Endodermal cell (in vitro differentiated cells): ENCODE results near the gene SH3GL1. TPM values are rescaled to one million over a fixed set of nuclear protein-coding genes. Genes with fewer than 3 reads are reported as not detected.

Experiments used
- DNase-seq: peaks from one replicate; pipeline ENCODE4 v3.0.0-alpha.2; 2017
- H3K27ac ChIP-seq: 2 replicates; pipeline ENCODE4 v1.5.1; 2013; ENCODE audit warnings: mild to moderate bottlenecking, low read depth, low read length, moderate library complexity
- H3K27me3 ChIP-seq: 2 replicates; pipeline ENCODE4 v1.6.1; 2013; ENCODE audit warnings: mild to moderate bottlenecking, low read length, moderate library complexity; ENCODE audit not compliant: insufficient read depth, control insufficient read depth, poor library complexity, severe bottlenecking
- H3K36me3 ChIP-seq: 2 replicates; pipeline ENCODE4 v1.7.0; 2013; ENCODE audit warnings: mild to moderate bottlenecking, low read length, moderate library complexity; ENCODE audit not compliant: control insufficient read depth, insufficient read depth
- H3K4me1 ChIP-seq: one replicate; pipeline ENCODE4 v1.7.0; 2013; ENCODE audit warnings: low read length; ENCODE audit not compliant: control insufficient read depth, insufficient read depth
- H3K4me3 ChIP-seq: 2 replicates; pipeline ENCODE4 v1.5.1; 2013; ENCODE audit warnings: mild to moderate bottlenecking, low read length, moderate library complexity
- H3K9ac ChIP-seq: 2 replicates; pipeline ENCODE4 v1.6.1; 2013; ENCODE audit warnings: mild to moderate bottlenecking, low read length, moderate library complexity; ENCODE audit not compliant: poor library complexity, severe bottlenecking; ENCODE audit errors: extremely low read depth
- H3K9me3 ChIP-seq: 2 replicates; pipeline ENCODE4 v1.6.1; 2013; ENCODE audit warnings: mild to moderate bottlenecking, low read length, moderate library complexity; ENCODE audit not compliant: control insufficient read depth
- H3K27ac Mint-ChIP-seq: 2 replicates; pipeline ENCODE4 v1.8.0; 2020; ENCODE audit warnings: mixed read lengths
- H3K27me3 Mint-ChIP-seq: 2 replicates; pipeline ENCODE4 v1.8.0; 2021; ENCODE audit warnings: mild to moderate bottlenecking, mixed read lengths; ENCODE audit not compliant: insufficient read depth
- H3K36me3 Mint-ChIP-seq: 2 replicates; pipeline ENCODE4 v1.8.0; 2020; ENCODE audit warnings: low read depth, mixed read lengths
- H3K4me1 Mint-ChIP-seq: 2 replicates; pipeline ENCODE4 v1.8.0; 2020; ENCODE audit warnings: mixed read lengths
- H3K4me3 Mint-ChIP-seq: 2 replicates; pipeline ENCODE4 v1.8.0; 2020; ENCODE audit warnings: mild to moderate bottlenecking, moderate library complexity, mixed read lengths
- H3K9me3 Mint-ChIP-seq: 2 replicates; pipeline ENCODE4 v1.8.0; 2020; ENCODE audit warnings: mild to moderate bottlenecking, mixed read lengths
- CTCF ChIP-seq: fragments of 200-600 bp; sonication (generic); conservative IDR thresholded peaks from 2 replicates; pipeline ENCODE4 v1.5.0; 2021; ENCODE audit warnings: antibody characterized with exemption, mild to moderate bottlenecking
- WGBS, 2 experiments: methylation state at CpG; one replicate each; pipeline versions ENCODE4 v1.1.5 to v1.1.7; 2013; ENCODE audit warnings: missing lambda C conversion rate in 2 of 2, mixed read lengths in 1 of 2; ENCODE audit not compliant: insufficient coverage in 1 of 2, insufficient read length in 1 of 2; 5-methylcytosine and 5-hydroxymethylcytosine counted together
- total RNA-seq, 2 donors: library from RNA; stranded (reverse); fragmentation: NEBNext Ultra II Directional in 1 of 2; extraction: Animal tissue kit (Norgen Biotek cat#: 25700) in 1 of 2; gene quantifications; 2 replicates in 1 of 2; 3 replicates in 1 of 2; pipeline ENCODE4 v1.2.1, GENCODE V29; 2021

The SH3GL1 gene
- total RNA-seq, 2 donors from 2014 or later, result 76.8 to 77.0 TPM

- H3K4me1 ChIP-seq, result peaks cover 3% of the 10 kb centered on the region
- no peak overlapping the region for H3K4me3 Mint-ChIP-seq
- WGBS, 2 experiments, result 95 to 100% methylated on average over 15 to 16 of the region's 16 CpGs
- H3K4me1 Mint-ChIP-seq, result peaks cover 7% of the 10 kb centered on the region
- H3K9me3 Mint-ChIP-seq, result no peaks in the 10 kb centered on the region
- DNase-seq, result peak; percentile 47
- peaks cover 38% of the 10 kb centered on the region for H3K36me3 ChIP-seq
- no peak for TF ChIP-seq CTCF
- peaks cover 20% of the 10 kb centered on the region for H3K36me3 Mint-ChIP-seq
- H3K27ac ChIP-seq, result no peak overlapping the region
- H3K4me3 ChIP-seq, result no peak overlapping the region
- no peaks in the 10 kb centered on the region for H3K27me3 Mint-ChIP-seq
- H3K9ac ChIP-seq, result no peak overlapping the region
- H3K9me3 ChIP-seq, result no peaks in the 10 kb centered on the region
- no peaks in the 10 kb centered on the region for H3K27me3 ChIP-seq
- no peak overlapping the region for H3K27ac Mint-ChIP-seq
Measured at GRCh38 chr19:4357921-4358326, 42.4 kb downstream of the SH3GL1 start.

- no peak overlapping the region for H3K27ac Mint-ChIP-seq
- no peaks in the 10 kb centered on the region for H3K9me3 ChIP-seq
- H3K4me1 Mint-ChIP-seq, result peaks cover 7% of the 10 kb centered on the region
- no peaks in the 10 kb centered on the region for H3K27me3 Mint-ChIP-seq
- peaks cover 3% of the 10 kb centered on the region for H3K4me1 ChIP-seq
- no peak overlapping the region for H3K4me3 Mint-ChIP-seq
- peak overlapping the region; percentile 41 for H3K27ac ChIP-seq
- no peaks in the 10 kb centered on the region for H3K27me3 ChIP-seq
- H3K4me3 ChIP-seq, result no peak overlapping the region
- peaks cover 40% of the 10 kb centered on the region for H3K36me3 ChIP-seq
- TF ChIP-seq CTCF, result no peak
- H3K9me3 Mint-ChIP-seq, result no peaks in the 10 kb centered on the region
- no peak overlapping the region for H3K9ac ChIP-seq
- H3K36me3 Mint-ChIP-seq, result peaks cover 23% of the 10 kb centered on the region
- peak; percentile 45 for DNase-seq
- 90 to 95% methylated on average over 10 to 21 of the region's 23 CpGs for WGBS, 2 experiments
Measured at GRCh38 chr19:4357095-4357797, 43.1 kb downstream of the SH3GL1 start.

- H3K9me3 ChIP-seq, result no peaks in the 10 kb centered on the region
- 91 to 95% methylated on average over 15 to 17 of the region's 17 CpGs for WGBS, 2 experiments
- no peak overlapping the region for H3K4me3 ChIP-seq
- peaks cover 40% of the 10 kb centered on the region for H3K36me3 ChIP-seq
- H3K27me3 Mint-ChIP-seq, result no peaks in the 10 kb centered on the region
- no peak for TF ChIP-seq CTCF
- peaks cover 23% of the 10 kb centered on the region for H3K36me3 Mint-ChIP-seq
- no peak overlapping the region for H3K4me3 Mint-ChIP-seq
- no peak overlapping the region for H3K27ac ChIP-seq
- H3K9ac ChIP-seq, result no peak overlapping the region
- no peak for DNase-seq
- H3K27ac Mint-ChIP-seq, result no peak overlapping the region
- H3K9me3 Mint-ChIP-seq, result no peaks in the 10 kb centered on the region
- no peaks in the 10 kb centered on the region for H3K4me1 Mint-ChIP-seq
- H3K27me3 ChIP-seq, result no peaks in the 10 kb centered on the region
- H3K4me1 ChIP-seq, result no peaks in the 10 kb centered on the region
Measured at GRCh38 chr19:4354897-4355296, 45.5 kb downstream of the SH3GL1 start.
